Measurements from ENCODE around the gene LTA. TPM values are rescaled to one million over a fixed set of nuclear protein-coding genes. Genes with fewer than 3 reads are reported as not detected.

Gene LTA
- total RNA-seq, 1 experiment from 2014 or later = 1.1 TPM

- Histone ChIP-seq H3K4me1 (ENCODE audit: control insufficient read depth in 1 of 2, insufficient read depth in 2 of 2, low read length in 2 of 2) (peaks cover 0 to 3% of the 10 kb centered on the region in 2 experiments; a peak in 1 of 4 replicates), H3K4me2 (ENCODE audit: low read length) (no peak within 1 kb of the TSS), H3K9me2 (ENCODE audit: insufficient read depth) (no peaks in the 10 kb centered on the region), H2AFZ (ENCODE audit: low read depth, low read length, poor library complexity, severe bottlenecking) (no peak within 1 kb of the TSS), H4K20me1 (ENCODE audit: insufficient read depth) (no peaks in the 10 kb centered on the region), H3K9me3 (ENCODE audit: control insufficient read depth in 1 of 2, insufficient read depth in 1 of 2, low read depth in 1 of 2, low read length in 2 of 2) (no peaks in the 10 kb centered on the region), H3K4me3 (replicated peaks in 1 of 2; ENCODE audit: low read depth in 1 of 2, low read length in 2 of 2) (no peak within 1 kb of the TSS), H3K79me2 (ENCODE audit: insufficient read depth, low read length) (no peaks in the 10 kb centered on the region), H3K27ac (ENCODE audit: low read depth, low read length) (no peak within 1 kb of the TSS), H3K9ac (ENCODE audit: low read length) (no peak within 1 kb of the TSS), H3K36me3 (ENCODE audit: control insufficient read depth in 1 of 2, insufficient read depth in 2 of 2, low read length in 2 of 2) (no peaks in the 10 kb centered on the region), H3K27me3 (ENCODE audit: insufficient read depth, low read length) (no peaks in the 10 kb centered on the region)
- CTCF ChIA-PET = no interaction called here
- intact Hi-C loops (cut with micrococcal nuclease) = no loop called here
- DNase-seq (ENCODE audit: low read depth, low spot score) = no peak
- RAD21 ChIA-PET (ENCODE audit: low non-redundant PET in 1 of 2, low total read pairs in 2 of 2, uncharacterized antibody in 2 of 2, unreplicated experiment in 2 of 2) = no interaction called here
- ATAC-seq = no peak
- POLR2A ChIA-PET = no interaction called here
- TF ChIP-seq CBX3 (IDR thresholded peaks at IDR 0.05; ENCODE audit: low read depth) = no peak
- TF ChIP-seq SP1 (IDR thresholded peaks at IDR 0.05; ENCODE audit: low read depth) = no peak
- no peak for TF ChIP-seq EZH2 (IDR thresholded peaks at IDR 0.05)
- TF ChIP-seq CEBPB (IDR thresholded peaks at IDR 0.05; ENCODE audit: low read depth) = no peak
- TF ChIP-seq RAD21 (IDR thresholded peaks at IDR 0.05; ENCODE audit: low read depth) = no peak
- no peak for TF ChIP-seq ELF1 (IDR thresholded peaks at IDR 0.05; ENCODE audit: borderline replicate concordance, low read depth)
- no peak for TF ChIP-seq TCF7L2 (IDR thresholded peaks at IDR 0.05; ENCODE audit: borderline replicate concordance, extremely low read depth, insufficient read depth, insufficient read length)
- TF ChIP-seq YY1 (IDR thresholded peaks at IDR 0.05; ENCODE audit: extremely low read depth, insufficient replicate concordance, low read depth, low read length) = no peak
- no peak for TF ChIP-seq ZFX (IDR thresholded peaks at IDR 0.05)
- no peak for TF ChIP-seq REST (IDR thresholded peaks at IDR 0.05; ENCODE audit: low read depth)
- no TSS peak for BruUV-seq (replicated peaks)
Measured at GRCh38 chr6:31575335-31575901, 3.3 kb downstream of the LTA start, which contains the start of gene TNF. Gene TNF (plus strand): TSS chr6:31575565. CDS start chr6:31575742, 177 bp downstream.
